Esophagus squamous epithelium (tissue), 4 donors: ENCODE measurements around the gene HMOX1.

ENCODE experiments used
- CTCF ChIP-seq, 6 experiments: fragments of 450-650 bp in 4 of 6; fragments of 200-600 bp in 2 of 6; sonication (generic) in 2 of 6; IDR thresholded peaks; one replicate each; pipeline ENCODE4 v1.5.1; 2016 to 2019; ENCODE audit warnings: antibody characterized with exemption in 6 of 6, mild to moderate bottlenecking in 4 of 6, moderate library complexity in 4 of 6
- POLR2A ChIP-seq, 4 donors: fragments of 450-650 bp; IDR thresholded peaks; one replicate each; pipeline ENCODE4 v1.6.1; 2017; ENCODE audit warnings: antibody characterized with exemption in 4 of 4, mild to moderate bottlenecking in 4 of 4, moderate library complexity in 3 of 4

GRCh38 chr22:35361001-35361558 is 19.8 kb upstream of the HMOX1 start:
- TF ChIP-seq CTCF (IDR thresholded peaks at IDR 0.05), result no peak
- no peak for TF ChIP-seq POLR2A (IDR thresholded peaks at IDR 0.05)
